ENCODE measurements around the gene PGAM5. TPM values are rescaled to one million over a fixed set of nuclear protein-coding genes. Genes with fewer than 3 reads are reported as not detected.

PGAM5 gene
- total RNA-seq, 1 experiment from 2014 or later, result 112 TPM

- WGBS (ENCODE audit: extremely low coverage, insufficient read length, low lambda C conversion rate), result no CpG with 5 or more reads among the region's 13 CpGs
- Histone ChIP-seq H3K79me2 (ENCODE audit: insufficient read depth, low read length) (no peaks in the 10 kb centered on the region; the same call in 1 of the 2 replicates), H2BK5ac (ENCODE audit: insufficient read length, low read length) (no peak overlapping the region), H3K79me1 (ENCODE audit: insufficient read depth, low read depth, low read length, poor library complexity, severe bottlenecking) (no peaks in the 10 kb centered on the region), H3K27me3 (ENCODE audit: insufficient read depth, low read length) (no peaks in the 10 kb centered on the region), H3T11ph (ENCODE audit: low read length) (no peak overlapping the region), H4K91ac (ENCODE audit: insufficient read length, low read depth, low read length) (no peak overlapping the region), H3K27ac (ENCODE audit: insufficient read length, low read depth, low read length) (no peak overlapping the region), H2AFZ (ENCODE audit: low read length) (no peak overlapping the region), H2BK120ac (ENCODE audit: low read depth, low read length, poor library complexity, severe bottlenecking) (no peak overlapping the region), H2BK12ac (ENCODE audit: insufficient read length, low read depth, low read length) (no peak overlapping the region), H2AK5ac (ENCODE audit: insufficient read length, low read length) (no peak overlapping the region), H3K14ac (ENCODE audit: insufficient read depth, low read length) (no peak overlapping the region), H3K9ac (ENCODE audit: extremely low read depth, insufficient read length, low read length) (no peak overlapping the region), H4K8ac (replicated peaks; ENCODE audit: insufficient read length, low read depth, low read length) (no peak overlapping the region), H4K20me1 (ENCODE audit: control insufficient read depth, insufficient read depth, insufficient read length) (peaks cover 2% of the 10 kb centered on the region), H3K4me1 (ENCODE audit: insufficient read depth, low read length) (no peaks in the 10 kb centered on the region), H4K5ac (ENCODE audit: insufficient read length, low read depth, low read length) (no peak overlapping the region), H3K18ac (ENCODE audit: insufficient read length, low read depth, low read length) (no peak overlapping the region), H3K4ac (ENCODE audit: low read depth, low read length) (no peak overlapping the region), H2BK15ac (ENCODE audit: low read depth, low read length) (no peak overlapping the region), H3K4me2 (ENCODE audit: insufficient read depth, insufficient read length, low read length) (no peak overlapping the region), H3K23me2 (ENCODE audit: insufficient read length, low read depth, low read length, poor library complexity, severe bottlenecking) (no peaks in the 10 kb centered on the region), H3K9me3 (ENCODE audit: control insufficient read depth, low read depth, low read length) (no peaks in the 10 kb centered on the region), H3K23ac (ENCODE audit: insufficient read length, low read depth, low read length) (no peak overlapping the region), H3K56ac (ENCODE audit: insufficient read length, low read depth, low read length) (no peak overlapping the region), H2BK20ac (ENCODE audit: low read depth, low read length, poor library complexity, severe bottlenecking) (no peak overlapping the region)
- TF ChIP-seq CTCF (conservative IDR thresholded peaks at IDR 0.05), result no peak
- Mint-ChIP-seq H3K4me3 (no peak overlapping the region), H3K9me3 (no peaks in the 10 kb centered on the region), H3K36me3 (ENCODE audit: insufficient read depth in 1 of 3, low read depth in 3 of 3) (peaks cover 79 to 97% (median 96%) of the 10 kb centered on the region in 3 experiments), H3K27ac (peak overlapping the region in 1 of 3 experiments; percentile 23; a peak in 1 of 7 replicates), H3K4me1 (no peaks in the 10 kb centered on the region), H3K27me3 (ENCODE audit: low read depth) (no peaks in the 10 kb centered on the region)
- no peak for DNase-seq
Observed at GRCh38 chr12:132743831-132744230, 33.2 kb downstream of the PGAM5 start.

Data from H9 (cell line).